Measurements from ENCODE around the gene MYO16. TPM values are rescaled to one million over a fixed set of nuclear protein-coding genes. Genes with fewer than 3 reads are reported as not detected.
"Not testable (repeated sequence)": the region's sequence is repeated elsewhere in the genome, so short reads cannot be mapped to it uniquely, and the experiment has no call there.

Gene MYO16
- polyA plus RNA-seq, 1 experiment, result not detected

GRCh38 chr13:108781312-108781711 is 151.9 kb downstream of the MYO16 start:
- no peak for DNase-seq (ENCODE audit: low read depth)
- no peaks in the 10 kb centered on the region for H3K36me3 ChIP-seq (ENCODE audit: control insufficient read depth, insufficient read depth, low read length)
- no peak for TF ChIP-seq CTCF (IDR thresholded peaks at IDR 0.05; ENCODE audit: insufficient read depth, low read depth, low read length)
- H3K27me3 ChIP-seq (ENCODE audit: control insufficient read depth, insufficient read depth, low read length), result no peaks in the 10 kb centered on the region
- CTCF ChIA-PET, result no interaction called here
- POLR2A ChIA-PET, result no interaction called here
- H3K4me3 ChIP-seq (ENCODE audit: low read depth, low read length), result no peak overlapping the region

GRCh38 chr13:108782480-108782879 is 153.1 kb downstream of the MYO16 start:
- H3K36me3 ChIP-seq (ENCODE audit: control insufficient read depth, insufficient read depth, low read length); DNase-seq (ENCODE audit: low read depth); POLR2A ChIA-PET; H3K27me3 ChIP-seq (ENCODE audit: control insufficient read depth, insufficient read depth, low read length); CTCF ChIA-PET; H3K4me3 ChIP-seq (ENCODE audit: low read depth, low read length): not testable (repeated sequence)

- TF ChIP-seq CTCF (IDR thresholded peaks at IDR 0.05; ENCODE audit: insufficient read depth, low read depth, low read length), result no peak
- Histone ChIP-seq H3K27me3 (ENCODE audit: control insufficient read depth, insufficient read depth, low read length) (no peaks in the 10 kb centered on the region), H3K4me3 (ENCODE audit: low read depth, low read length) (no peak overlapping the region), H3K36me3 (ENCODE audit: control insufficient read depth, insufficient read depth, low read length) (no peaks in the 10 kb centered on the region)
- ChIA-PET POLR2A (no interaction called here), CTCF (no interaction called here)
- no peak for DNase-seq (ENCODE audit: low read depth)
These were observed 156.4 kb downstream of the MYO16 start for GRCh38 chr13:108785844-108786243.

GRCh38 chr13:108786456-108787200 is 157.2 kb downstream of the MYO16 start:
- CTCF ChIA-PET, result interaction anchor here (1.0 kb wide), 1 partner anchor 12 kb away, joined by 4 read pairs; no protein-coding TSS in a partner anchor
- no peaks in the 10 kb centered on the region for H3K36me3 ChIP-seq (ENCODE audit: control insufficient read depth, insufficient read depth, low read length)
- DNase-seq (ENCODE audit: low read depth), result no peak

GRCh38 chr13:108787700-108788414 is 158.4 kb downstream of the MYO16 start:
- Histone ChIP-seq H3K27me3 (ENCODE audit: control insufficient read depth, insufficient read depth, low read length) (no peaks in the 10 kb centered on the region), H3K4me3 (ENCODE audit: low read depth, low read length) (no peak overlapping the region), H3K36me3 (ENCODE audit: control insufficient read depth, insufficient read depth, low read length) (no peaks in the 10 kb centered on the region)
- POLR2A ChIA-PET, result no interaction called here
- no peak for TF ChIP-seq CTCF (IDR thresholded peaks at IDR 0.05; ENCODE audit: insufficient read depth, low read depth, low read length)
- CTCF ChIA-PET, result interaction anchor here (1.2 kb wide), 1 partner anchor 107 kb away, joined by 4 read pairs; no protein-coding TSS in a partner anchor
- DNase-seq (ENCODE audit: low read depth), result no peak

More at GRCh38 chr13:108786456-108787200, 157.2 kb downstream of the MYO16 start:
- POLR2A ChIA-PET, result no interaction called here
- no peak overlapping the region for H3K4me3 ChIP-seq (ENCODE audit: low read depth, low read length)
- no peaks in the 10 kb centered on the region for H3K27me3 ChIP-seq (ENCODE audit: control insufficient read depth, insufficient read depth, low read length)
- no peak for TF ChIP-seq CTCF (IDR thresholded peaks at IDR 0.05; ENCODE audit: insufficient read depth, low read depth, low read length)

Measured in BJ (cell line).